ENCODE data around the gene PLEKHA7. TPM values are rescaled to one million over a fixed set of nuclear protein-coding genes. Genes with fewer than 3 reads are reported as not detected.
"Not testable (repeated sequence)": the region's sequence is repeated elsewhere in the genome, so short reads cannot be mapped to it uniquely, and the experiment has no call there.

PLEKHA7 gene, protein sequence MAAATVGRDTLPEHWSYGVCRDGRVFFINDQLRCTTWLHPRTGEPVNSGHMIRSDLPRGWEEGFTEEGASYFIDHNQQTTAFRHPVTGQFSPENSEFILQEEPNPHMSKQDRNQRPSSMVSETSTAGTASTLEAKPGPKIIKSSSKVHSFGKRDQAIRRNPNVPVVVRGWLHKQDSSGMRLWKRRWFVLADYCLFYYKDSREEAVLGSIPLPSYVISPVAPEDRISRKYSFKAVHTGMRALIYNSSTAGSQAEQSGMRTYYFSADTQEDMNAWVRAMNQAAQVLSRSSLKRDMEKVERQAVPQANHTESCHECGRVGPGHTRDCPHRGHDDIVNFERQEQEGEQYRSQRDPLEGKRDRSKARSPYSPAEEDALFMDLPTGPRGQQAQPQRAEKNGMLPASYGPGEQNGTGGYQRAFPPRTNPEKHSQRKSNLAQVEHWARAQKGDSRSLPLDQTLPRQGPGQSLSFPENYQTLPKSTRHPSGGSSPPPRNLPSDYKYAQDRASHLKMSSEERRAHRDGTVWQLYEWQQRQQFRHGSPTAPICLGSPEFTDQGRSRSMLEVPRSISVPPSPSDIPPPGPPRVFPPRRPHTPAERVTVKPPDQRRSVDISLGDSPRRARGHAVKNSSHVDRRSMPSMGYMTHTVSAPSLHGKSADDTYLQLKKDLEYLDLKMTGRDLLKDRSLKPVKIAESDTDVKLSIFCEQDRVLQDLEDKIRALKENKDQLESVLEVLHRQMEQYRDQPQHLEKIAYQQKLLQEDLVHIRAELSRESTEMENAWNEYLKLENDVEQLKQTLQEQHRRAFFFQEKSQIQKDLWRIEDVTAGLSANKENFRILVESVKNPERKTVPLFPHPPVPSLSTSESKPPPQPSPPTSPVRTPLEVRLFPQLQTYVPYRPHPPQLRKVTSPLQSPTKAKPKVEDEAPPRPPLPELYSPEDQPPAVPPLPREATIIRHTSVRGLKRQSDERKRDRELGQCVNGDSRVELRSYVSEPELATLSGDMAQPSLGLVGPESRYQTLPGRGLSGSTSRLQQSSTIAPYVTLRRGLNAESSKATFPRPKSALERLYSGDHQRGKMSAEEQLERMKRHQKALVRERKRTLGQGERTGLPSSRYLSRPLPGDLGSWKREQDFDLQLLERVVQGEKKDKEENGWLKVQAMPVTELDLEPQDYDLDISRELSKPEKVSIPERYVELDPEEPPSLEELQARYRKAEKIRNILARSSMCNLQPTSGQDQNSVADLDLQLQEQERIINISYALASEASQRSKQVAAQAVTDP
- 10 to 100 TPM; 24.1 to 49.3 (median 28.8) TPM for total RNA-seq

DNA sequence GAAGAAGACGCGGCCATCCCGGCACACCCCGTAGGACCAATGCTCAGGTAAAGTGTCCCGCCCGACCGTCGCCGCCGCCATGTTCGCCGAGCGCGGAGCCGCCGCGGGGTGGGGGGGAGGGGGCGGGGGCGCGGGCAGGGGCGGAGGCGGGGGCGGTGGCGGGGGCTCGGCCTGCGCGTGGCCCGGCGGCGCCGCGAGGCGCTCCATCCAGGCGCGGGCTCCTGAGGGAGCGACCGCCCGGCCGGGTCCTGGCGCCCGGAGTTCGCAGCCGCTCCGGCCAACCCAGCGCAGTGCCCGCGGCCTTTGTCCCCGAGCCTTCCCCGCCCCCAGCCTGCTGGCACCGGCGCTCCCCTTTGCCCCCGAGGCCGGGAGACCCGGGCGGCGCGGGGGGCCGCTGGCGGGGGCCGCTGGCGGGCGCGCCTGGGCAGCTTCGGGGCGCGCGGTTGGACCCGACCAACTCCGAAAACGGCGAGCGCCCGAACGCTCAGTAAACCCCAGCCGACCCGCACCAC is at the start of gene PLEKHA7:
Gene PLEKHA7 (minus strand): TSS at position 94 of the 512 bp plus-strand sequence. CDS start 13 bp downstream, at position 81.
- ATAC-seq (ENCODE audit: low FRiP score) = no peak
- no peak for DNase-seq (ENCODE audit: low spot score)
- no peak for TF ChIP-seq CTCF (IDR thresholded peaks at IDR 0.05)

GRCh38 chr11:17063171-17064002 is 49.2 kb upstream of the PLEKHA7 start:
- ATAC-seq (ENCODE audit: low FRiP score) (peak; percentile 57), DNase-seq (ENCODE audit: low spot score) (peak; percentile 43)
- TF ChIP-seq CTCF (IDR thresholded peaks at IDR 0.05) = peak in 1 of 3 donors; percentile 27

DNA sequence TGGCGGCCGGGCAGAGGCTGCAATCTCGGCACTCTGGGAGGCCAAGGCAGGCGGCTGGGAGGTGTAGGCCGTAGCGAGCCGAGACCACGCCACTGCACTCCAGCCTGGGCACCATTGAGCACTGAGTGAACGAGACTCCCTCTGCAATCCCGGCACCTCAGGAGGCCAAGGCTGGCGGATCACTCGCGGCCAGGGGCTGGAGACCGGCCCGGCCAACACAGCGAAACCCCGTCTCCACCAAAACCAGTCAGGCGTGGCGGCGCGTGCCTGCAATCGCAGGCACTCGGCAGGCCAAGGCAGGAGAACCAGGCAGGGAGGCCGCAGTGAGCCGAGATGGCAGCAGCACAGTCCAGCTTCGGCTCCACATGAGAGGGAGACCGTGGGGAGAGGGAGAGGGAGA is 36.9 kb upstream of the PLEKHA7 start:
- not testable (repeated sequence) for DNase-seq (ENCODE audit: low spot score); ATAC-seq (ENCODE audit: low FRiP score)

DNA sequence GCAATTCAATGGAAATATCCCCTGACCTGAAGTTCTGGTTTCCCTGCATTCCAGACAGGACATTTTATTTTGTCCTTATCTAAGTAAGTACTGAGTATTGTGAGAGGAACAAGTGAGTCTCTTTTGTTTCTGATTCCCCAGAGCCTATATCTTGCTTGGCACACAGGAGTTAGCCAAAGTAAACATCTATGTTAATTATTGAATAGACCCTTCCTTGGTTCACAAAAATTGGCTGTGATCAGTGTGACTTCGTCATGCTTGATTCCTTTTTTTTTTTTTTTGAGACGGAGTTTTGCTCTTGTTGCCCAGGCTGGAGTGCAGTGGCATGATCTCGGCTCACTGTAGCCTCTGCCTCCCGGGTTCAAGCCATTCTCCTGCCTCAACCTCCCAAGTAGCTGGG is 34.3 kb upstream of the PLEKHA7 start:
- ATAC-seq (ENCODE audit: low FRiP score); DNase-seq (ENCODE audit: low spot score): not testable (repeated sequence)

DNA sequence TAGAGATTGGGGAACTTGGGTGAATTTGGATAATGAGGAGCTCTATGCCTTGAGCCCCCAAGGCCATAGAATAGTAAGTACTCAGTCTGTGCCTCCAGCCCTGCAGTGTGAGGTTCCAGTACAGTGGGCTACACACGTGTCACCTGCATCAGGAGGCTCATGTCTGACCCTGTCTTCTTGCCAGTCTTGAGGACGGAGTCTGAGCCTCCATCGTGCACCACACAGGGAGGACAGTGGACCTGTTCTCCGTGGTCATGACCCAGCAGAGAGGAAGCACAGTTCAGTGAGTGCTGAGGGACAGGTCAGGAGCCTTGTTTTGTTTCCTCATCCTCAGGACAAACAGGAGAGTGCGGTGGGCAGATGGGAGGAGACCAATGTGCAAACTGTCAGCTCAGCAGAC is 32.5 kb upstream of the PLEKHA7 start:
- DNase-seq (ENCODE audit: low spot score) (no peak), ATAC-seq (ENCODE audit: low FRiP score) (no peak)
- TF ChIP-seq CTCF (IDR thresholded peaks at IDR 0.05) = no peak

DNA sequence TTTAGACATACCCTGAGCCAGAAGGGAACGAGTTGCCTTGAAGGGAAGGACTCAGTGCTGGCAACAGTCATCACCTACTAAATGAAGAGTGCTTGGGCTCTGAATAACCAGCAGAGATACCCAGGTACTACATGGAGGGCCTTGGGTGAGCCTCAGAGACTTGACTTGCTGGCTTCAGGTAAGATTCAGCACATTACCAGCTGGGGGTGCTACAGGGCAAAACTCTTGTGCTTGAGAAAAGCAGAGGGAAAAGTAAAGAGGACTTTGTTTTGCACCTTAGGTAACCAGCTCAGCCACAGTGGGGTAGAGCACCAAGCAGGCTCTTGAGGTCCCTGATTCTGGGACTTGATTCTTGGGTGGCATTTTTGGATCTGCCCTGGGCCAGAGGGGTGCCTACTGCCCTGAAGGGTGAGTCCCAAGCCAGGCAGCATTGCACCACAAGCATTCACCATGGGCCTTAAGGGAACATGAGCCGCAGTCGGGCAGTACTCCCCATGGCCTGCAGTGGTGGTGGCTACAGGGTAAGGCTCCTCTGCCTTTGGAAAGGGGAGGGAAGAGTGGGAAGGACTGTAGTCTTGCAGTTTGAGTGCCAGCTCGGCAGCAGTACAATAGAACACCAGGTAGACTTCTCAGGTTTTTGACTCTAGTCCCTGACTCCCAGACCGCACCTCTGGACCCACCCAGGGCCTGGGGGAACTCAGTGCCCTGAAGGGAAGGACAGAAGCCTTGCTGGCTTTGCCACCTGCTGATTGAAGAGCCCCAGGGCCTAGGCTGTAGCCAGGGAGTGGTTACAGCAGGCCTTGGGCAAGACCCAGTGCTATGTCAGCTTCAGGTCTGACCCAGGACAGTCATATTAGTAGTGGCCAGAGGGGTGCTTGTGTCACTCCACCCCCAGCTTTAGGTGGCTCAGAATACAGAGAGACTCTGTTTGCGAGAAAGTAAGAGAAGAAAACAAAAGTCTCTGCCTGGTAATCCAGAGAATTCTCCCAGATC is 22.7 kb upstream of the PLEKHA7 start:
- ATAC-seq (ENCODE audit: low FRiP score) (no peak), DNase-seq (ENCODE audit: low spot score) (no peak)
- TF ChIP-seq CTCF (IDR thresholded peaks at IDR 0.05) = no peak

DNA sequence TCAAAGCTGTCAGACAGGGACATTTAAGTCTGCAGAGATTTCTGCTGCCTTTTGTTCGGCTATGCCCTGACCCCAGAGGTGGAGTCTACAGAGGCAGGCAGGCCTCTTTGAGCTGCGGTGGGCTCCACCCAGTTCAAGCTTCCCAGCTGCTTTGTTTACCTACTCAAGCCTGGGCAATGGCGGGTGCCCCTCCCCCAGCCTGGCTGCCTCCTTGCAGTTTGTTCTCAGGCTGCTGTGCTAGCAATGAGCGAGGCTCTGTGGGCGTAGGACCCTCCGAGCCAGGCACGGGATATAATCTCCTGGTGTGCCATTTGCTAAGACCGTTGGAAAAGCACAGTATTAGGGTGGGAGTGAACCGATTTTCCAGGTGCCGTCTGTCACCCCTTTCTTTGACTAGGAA is 19.8 kb upstream of the PLEKHA7 start:
- not testable (repeated sequence) for DNase-seq (ENCODE audit: low spot score); ATAC-seq (ENCODE audit: low FRiP score)

All from omental fat pad (tissue), 4 donors.